Thymus (tissue), 14 donors: Measurements from ENCODE around the gene SLC37A1. TPM values are rescaled to one million over a fixed set of nuclear protein-coding genes. Genes with fewer than 3 reads are reported as not detected.

ENCODE experiments used
- DNase-seq, 9 donors: peaks; one replicate each; pipeline ENCODE4 v3.0.0-alpha.2; 2013; ENCODE audit warnings: low spot score in 9 of 9, low read depth in 6 of 9, missing footprints in 1 of 9
- H3K27ac ChIP-seq, 2 donors: one replicate each; pipeline ENCODE4 v1.5.1; 2013; ENCODE audit warnings: control low read depth in 1 of 2, low read depth in 1 of 2, low read length in 1 of 2, mild to moderate bottlenecking in 1 of 2, moderate library complexity in 1 of 2
- H3K27me3 ChIP-seq, 2 donors: one replicate each; pipeline ENCODE4 v1.5.1; 2013; ENCODE audit warnings: low read length in 1 of 2; ENCODE audit not compliant: control insufficient read depth in 2 of 2, insufficient read depth in 1 of 2
- H3K36me3 ChIP-seq, 2 donors: one replicate each; pipeline ENCODE4 v1.5.1; 2013; ENCODE audit warnings: low read length in 1 of 2, mild to moderate bottlenecking in 1 of 2, moderate library complexity in 1 of 2; ENCODE audit not compliant: control insufficient read depth in 2 of 2, insufficient read depth in 2 of 2
- H3K4me1 ChIP-seq, 2 donors: one replicate each; pipeline ENCODE4 v1.5.1; 2013; ENCODE audit warnings: low read length in 2 of 2; ENCODE audit not compliant: control insufficient read depth in 2 of 2, insufficient read depth in 2 of 2
- H3K4me3 ChIP-seq, 2 donors: one replicate each; pipeline ENCODE4 v1.5.1; 2013; ENCODE audit warnings: low read length in 2 of 2, control low read depth in 1 of 2, mild to moderate bottlenecking in 1 of 2
- H3K9me3 ChIP-seq, 2 donors: one replicate each; pipeline ENCODE4 v1.5.1; 2013; ENCODE audit warnings: low read length in 1 of 2, mild to moderate bottlenecking in 1 of 2; ENCODE audit not compliant: control insufficient read depth in 2 of 2, insufficient read depth in 1 of 2
- WGBS: extraction: QIAGEN DNeasy Blood & Tissue Kit; methylation state at CpG from one replicate; pipeline ENCODE4 v1.1.7; 2013; 5-methylcytosine and 5-hydroxymethylcytosine counted together
- long read RNA-seq, 10 donors: transcript quantifications; one replicate each; lab custom pipeline, GENCODE V29; 2026
- polyA plus RNA-seq: library from polyadenylated mRNA; stranded (reverse); fragments of 200-250 nt; gene quantifications from one replicate; pipeline ENCODE4 v1.2.3, GENCODE V29; 2013
- total RNA-seq: library from RNA; stranded (reverse); fragments of 120-200 nt; gene quantifications from one replicate; pipeline ENCODE4 v1.2.4, GENCODE V29; 2013
- donor health status: healthy.

The SLC37A1 gene
- 9.0 TPM for total RNA-seq
- 9.2 TPM for polyA plus RNA-seq
- long read RNA-seq, donor 1: 0 reads
- long read RNA-seq, donor 2, partial matches to known transcripts: 0 of 2 reads
- long read RNA-seq, donor 2, other reads (novel, unspliced or antisense): 0 of 2 reads
- long read RNA-seq, donor 3, partial matches to known transcripts: 0 of 1 reads
- long read RNA-seq, donor 3, other reads (novel, unspliced or antisense): 0 of 1 reads
- long read RNA-seq, donor 4: 0 reads
- long read RNA-seq, donor 5: 0 reads
- long read RNA-seq, donor 6: 0 reads
- long read RNA-seq, donor 7, partial matches to known transcripts: 0 of 1 reads
- long read RNA-seq, donor 7, other reads (novel, unspliced or antisense): 0 of 1 reads
- long read RNA-seq, donor 8: 0 reads
- long read RNA-seq, donor 9: 0 reads
- long read RNA-seq, donor 10: 0 reads

DNA sequence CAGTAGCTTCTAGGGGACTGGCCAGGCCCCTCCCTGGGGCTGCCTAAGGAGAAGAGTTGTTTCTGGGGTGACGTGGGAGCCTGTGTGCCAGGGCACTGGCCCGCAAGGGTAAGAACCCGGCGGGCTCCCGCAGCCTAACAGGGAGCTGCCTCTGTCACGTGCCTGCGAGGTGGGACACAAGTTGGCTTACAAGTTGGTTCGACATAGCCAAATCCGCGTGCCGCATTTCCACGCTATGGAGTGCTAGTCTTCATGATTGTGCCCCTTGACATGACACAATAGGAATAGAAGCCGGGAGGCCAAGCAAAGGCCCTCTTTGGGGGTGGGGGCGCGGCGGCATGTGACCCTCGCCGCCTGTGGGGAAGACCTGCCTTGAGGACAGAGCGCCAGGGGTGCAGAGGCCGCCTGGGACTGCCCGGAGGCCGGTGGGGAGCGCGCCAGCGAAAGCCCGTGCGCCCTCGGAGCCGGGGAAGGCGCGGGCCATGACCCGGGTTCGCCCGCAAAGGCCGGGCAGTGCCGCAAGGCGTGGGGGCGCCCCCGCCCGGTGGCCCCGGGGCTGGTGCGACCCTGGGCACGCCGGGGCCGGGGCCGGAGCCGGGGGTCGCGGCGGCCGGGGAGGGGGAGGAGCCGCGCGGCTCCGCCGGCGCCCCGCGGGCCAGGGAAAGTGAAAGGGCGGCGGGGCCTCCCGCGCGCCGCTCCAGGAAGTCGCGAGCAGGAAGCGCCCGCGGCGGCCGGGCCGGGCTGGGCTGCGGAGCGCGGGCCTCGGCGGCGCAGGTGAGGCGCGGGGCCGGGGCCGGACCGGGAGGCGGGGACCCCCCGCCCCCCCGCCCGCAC is at the start of gene SLC37A1:
TSS of gene SLC37A1 (plus strand) at position 702 of the 834 bp plus-strand sequence. CDS start 4,603 bp downstream, outside the sequence.
- DNase-seq: peak in 1 of 9 donors; percentile 59
- H3K36me3 ChIP-seq: peaks cover 6 to 7% of the 10 kb centered on the region in 2 donors
- H3K27ac ChIP-seq: peak within 1 kb of the TSS; percentile 26 to 71
- peaks cover 7 to 31% of the 10 kb centered on the region in 2 donors for H3K4me1 ChIP-seq
- H3K27me3 ChIP-seq: peaks cover 0 to 4% of the 10 kb centered on the region in 2 donors
- WGBS: 15% methylated on average over 88 of the region's 88 CpGs
- peak within 1 kb of the TSS; percentile 84 to 89 for H3K4me3 ChIP-seq
- H3K9me3 ChIP-seq: no peaks in the 10 kb centered on the region

DNA sequence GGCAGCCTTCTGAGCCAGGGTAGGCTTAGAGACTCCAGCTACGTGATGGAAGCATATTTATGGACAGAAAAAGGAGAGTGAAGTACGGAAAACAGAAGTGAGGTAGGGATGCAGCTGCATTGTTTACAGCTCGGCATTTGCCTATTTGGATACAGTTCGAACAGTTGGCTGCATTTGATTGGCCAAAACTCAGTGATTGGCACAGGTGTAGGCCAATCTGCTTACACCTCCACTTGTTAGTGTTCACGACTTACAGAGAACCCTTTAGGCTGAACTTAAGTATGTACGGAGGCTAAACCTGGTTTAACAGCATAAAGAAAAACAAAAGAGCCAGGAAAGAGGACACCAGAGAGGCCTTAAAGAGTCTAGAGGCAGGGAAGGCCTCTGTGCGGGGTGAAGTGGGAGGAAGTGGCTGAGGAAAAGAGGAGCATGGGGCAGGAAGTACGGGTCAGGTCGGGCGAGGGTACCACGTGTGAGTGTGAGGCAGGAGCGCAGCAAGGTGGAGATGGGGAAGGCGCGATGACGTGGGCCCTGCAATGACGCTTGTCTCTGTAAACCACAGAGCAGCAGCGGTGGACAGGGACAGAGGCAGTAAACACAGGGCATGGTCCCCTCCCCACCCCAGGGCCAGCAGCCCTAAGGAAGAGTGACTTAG is 49.7 kb upstream of the SLC37A1 start:
- H3K27ac ChIP-seq: peak overlapping the region; percentile 10 to 78
- peak in 4 of 9 donors; percentile 66 to 90 (median 71) for DNase-seq

DNA sequence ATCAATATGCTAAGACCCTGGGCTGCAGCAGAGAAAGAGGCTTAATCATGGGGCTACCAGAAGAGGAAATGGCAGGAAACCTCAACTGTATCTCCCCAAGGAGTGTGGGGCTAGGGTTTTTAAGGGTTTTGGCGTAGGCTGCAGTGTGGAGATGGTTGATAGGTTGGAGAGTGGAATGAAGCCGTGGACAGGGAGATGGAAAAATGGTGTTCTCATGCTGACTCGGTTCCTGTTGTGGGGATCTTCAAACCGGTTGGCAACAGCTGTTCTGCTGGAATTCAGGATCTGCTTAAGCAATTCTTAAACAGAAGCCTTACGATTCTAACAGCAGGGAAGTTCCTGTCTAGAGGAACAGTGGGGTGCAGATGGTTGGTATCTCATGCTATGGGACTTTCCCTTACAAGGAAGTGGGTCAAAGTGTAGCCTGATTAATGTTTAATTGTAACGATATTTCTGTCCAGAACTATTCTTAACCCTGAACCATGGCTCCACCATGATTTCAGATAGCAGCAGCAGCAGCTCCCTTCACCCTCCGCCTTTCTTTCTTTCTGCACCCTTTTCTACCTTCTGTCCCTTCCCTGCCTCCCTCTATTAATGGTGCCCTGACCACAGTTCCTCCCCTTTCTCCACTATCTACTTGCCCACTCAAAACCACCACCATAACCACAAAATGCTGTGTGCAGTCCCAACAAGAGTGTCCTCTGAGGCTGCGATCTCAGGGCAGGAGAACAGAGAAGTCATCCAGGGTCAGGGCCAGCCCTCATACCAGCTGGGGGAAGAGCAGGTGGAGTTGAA is 48.4 kb upstream of the SLC37A1 start:
- Histone ChIP-seq H3K36me3 (no peaks in the 10 kb centered on the region), H3K27me3 (no peaks in the 10 kb centered on the region), H3K27ac (peak overlapping the region in 1 of 2 donors; percentile 48), H3K9me3 (peaks cover 0 to 9% of the 10 kb centered on the region in 2 donors), H3K4me1 (peaks cover 49 to 73% of the 10 kb centered on the region in 2 donors), H3K4me3 (no peak overlapping the region)
- WGBS: 30% methylated on average over 8 of the region's 8 CpGs
- no peak for DNase-seq

More for the DNA sequence above, 49.7 kb upstream of the SLC37A1 start:
- Histone ChIP-seq H3K4me3 (no peak overlapping the region), H3K36me3 (no peaks in the 10 kb centered on the region), H3K4me1 (peaks cover 56 to 83% of the 10 kb centered on the region in 2 donors), H3K9me3 (peaks cover 0 to 9% of the 10 kb centered on the region in 2 donors), H3K27me3 (no peaks in the 10 kb centered on the region)
- WGBS: 59% methylated on average over 17 of the region's 17 CpGs

DNA sequence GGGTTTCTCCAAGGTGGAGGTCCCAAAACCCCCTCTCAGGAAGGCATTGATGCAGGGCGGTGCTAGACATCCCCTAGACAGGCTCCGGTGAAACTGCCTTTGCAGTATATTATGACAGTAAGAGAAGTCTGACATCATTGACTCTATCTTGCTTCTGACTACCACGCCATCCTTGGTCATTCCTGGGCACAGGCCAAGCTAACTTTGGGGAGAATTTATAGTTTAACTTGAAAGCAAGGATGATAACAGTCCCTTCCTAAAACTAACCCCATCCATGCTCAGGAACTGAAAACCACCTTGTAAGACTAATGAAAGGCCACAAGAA is 47.9 kb upstream of the SLC37A1 start:
- Histone ChIP-seq H3K36me3 (no peaks in the 10 kb centered on the region), H3K9me3 (peaks cover 0 to 9% of the 10 kb centered on the region in 2 donors), H3K4me3 (no peak overlapping the region), H3K27ac (no peak overlapping the region), H3K27me3 (no peaks in the 10 kb centered on the region), H3K4me1 (peaks cover 44 to 68% of the 10 kb centered on the region in 2 donors)
- 47% methylated on average over 3 of the region's 3 CpGs for WGBS
- DNase-seq: no peak

DNA sequence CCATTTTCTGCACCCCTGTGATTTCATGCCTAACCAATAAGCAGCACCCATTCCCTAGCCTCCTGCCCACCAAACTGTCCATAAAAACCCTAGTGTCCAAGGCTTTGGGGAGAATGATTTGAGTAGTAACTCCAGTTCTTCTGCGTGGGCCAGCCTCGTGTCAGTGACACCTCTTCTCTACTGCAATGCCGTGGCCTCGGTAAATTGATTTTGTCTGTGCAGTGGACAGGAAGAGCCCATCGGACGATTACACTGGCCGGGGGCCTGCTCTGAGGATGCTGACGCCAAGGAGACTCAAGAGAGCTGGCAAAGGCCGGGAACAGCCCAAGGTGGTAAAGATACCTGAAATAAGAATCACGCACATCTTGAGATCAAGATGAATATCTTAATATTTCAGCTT is 47.0 kb upstream of the SLC37A1 start:
- H3K36me3 ChIP-seq: no peaks in the 10 kb centered on the region
- no peak overlapping the region for H3K4me3 ChIP-seq
- H3K9me3 ChIP-seq: peaks cover 0 to 7% of the 10 kb centered on the region in 2 donors
- H3K4me1 ChIP-seq: peaks cover 36 to 65% of the 10 kb centered on the region in 2 donors
- H3K27ac ChIP-seq: no peak overlapping the region
- no peak for DNase-seq
- H3K27me3 ChIP-seq: no peaks in the 10 kb centered on the region
- 98% methylated on average over 10 of the region's 10 CpGs for WGBS

DNA sequence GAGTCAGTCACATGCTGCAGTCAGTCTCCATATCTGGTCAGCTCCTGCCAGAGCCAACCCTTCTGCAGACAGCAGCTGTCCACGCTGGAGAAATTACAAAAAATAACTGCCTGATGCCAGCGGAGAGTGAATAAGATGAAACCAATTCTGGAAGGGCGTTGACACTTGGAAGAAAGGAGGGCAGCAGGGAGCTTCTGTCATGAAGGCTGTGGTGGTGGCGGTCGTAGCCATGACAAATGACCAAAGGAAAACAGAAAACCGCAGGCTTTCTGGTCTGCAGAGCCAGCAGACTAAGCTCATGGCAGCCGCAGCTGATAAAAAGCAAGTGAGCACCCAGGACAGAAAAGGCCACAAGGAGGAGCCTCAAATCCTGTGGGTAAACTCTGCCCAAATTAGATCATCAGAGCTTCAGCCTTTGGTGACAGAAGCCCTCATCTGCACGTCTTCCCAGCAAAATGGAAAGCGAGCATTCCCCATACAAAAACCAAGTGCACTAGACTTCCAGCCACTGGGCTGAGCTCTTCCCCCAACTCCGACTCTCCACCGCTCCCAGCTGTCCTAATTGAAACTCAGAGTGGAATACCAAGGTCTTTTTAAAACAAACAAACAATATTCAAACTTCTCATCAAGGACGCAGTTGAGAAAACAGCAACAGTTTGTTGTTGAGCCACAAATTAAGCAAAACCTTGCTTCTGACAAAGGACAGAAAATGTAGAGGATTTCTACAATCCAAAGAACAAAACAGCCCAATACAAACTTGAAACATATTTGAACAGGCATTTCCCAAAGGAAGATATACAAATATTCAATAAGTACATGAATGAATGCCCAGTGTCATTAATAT is 46.3 kb upstream of the SLC37A1 start:
- Histone ChIP-seq H3K9me3 (peaks cover 0 to 6% of the 10 kb centered on the region in 2 donors), H3K4me3 (no peak overlapping the region), H3K27me3 (no peaks in the 10 kb centered on the region), H3K27ac (no peak overlapping the region), H3K36me3 (no peaks in the 10 kb centered on the region), H3K4me1 (peaks cover 29 to 65% of the 10 kb centered on the region in 2 donors)
- peak in 1 of 9 donors; percentile 66 for DNase-seq
- 56% methylated on average over 12 of the region's 12 CpGs for WGBS

DNA sequence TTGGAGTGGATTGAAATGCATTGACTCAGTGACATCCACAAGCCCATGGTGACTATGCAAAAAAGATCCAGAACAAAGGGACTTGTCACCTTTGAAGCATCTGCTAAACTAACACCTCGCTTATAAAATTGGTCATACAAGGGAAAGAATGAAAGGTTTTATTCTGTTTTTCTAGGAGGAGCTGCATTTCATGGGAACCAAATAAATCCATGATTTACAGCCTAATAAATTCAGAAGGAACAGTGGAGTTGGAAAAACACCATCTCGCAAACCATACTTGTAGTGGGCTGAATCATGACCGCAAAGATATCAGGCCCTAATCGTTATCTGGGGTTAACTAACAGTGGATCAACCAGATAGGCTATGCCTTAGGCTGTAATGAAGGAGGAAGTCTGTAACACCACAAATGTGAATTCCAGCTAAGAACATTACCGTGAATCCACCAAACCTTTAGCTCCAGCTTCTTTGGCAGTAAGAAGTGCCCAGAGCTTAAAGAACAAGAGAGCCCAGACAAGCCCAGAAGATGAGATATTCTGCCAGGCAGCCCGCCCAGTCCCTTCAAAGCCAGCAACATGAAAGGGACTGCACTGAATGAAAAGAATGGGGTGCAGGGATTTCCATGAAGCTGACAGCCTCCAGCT is 45.0 kb upstream of the SLC37A1 start:
- H3K4me1 ChIP-seq: peaks cover 22 to 61% of the 10 kb centered on the region in 2 donors
- no peak overlapping the region for H3K4me3 ChIP-seq
- peaks cover 0 to 6% of the 10 kb centered on the region in 2 donors for H3K9me3 ChIP-seq
- WGBS: 82% methylated on average over 6 of the region's 6 CpGs
- H3K27ac ChIP-seq: no peak overlapping the region
- no peak for DNase-seq
- H3K27me3 ChIP-seq: no peaks in the 10 kb centered on the region
- H3K36me3 ChIP-seq: no peaks in the 10 kb centered on the region
